GM18499 (cell line): ENCODE data around the gene CD101.

Experiments
- ATAC-seq: cut with Tn5 transposase; IDR thresholded peaks from one replicate; pipeline ENCODE4 v1.9.1; 2021; ENCODE audit warnings: moderate number of reproducible peaks; ENCODE audit not compliant: insufficient read depth, unreplicated experiment

The CD101 gene

DNA sequence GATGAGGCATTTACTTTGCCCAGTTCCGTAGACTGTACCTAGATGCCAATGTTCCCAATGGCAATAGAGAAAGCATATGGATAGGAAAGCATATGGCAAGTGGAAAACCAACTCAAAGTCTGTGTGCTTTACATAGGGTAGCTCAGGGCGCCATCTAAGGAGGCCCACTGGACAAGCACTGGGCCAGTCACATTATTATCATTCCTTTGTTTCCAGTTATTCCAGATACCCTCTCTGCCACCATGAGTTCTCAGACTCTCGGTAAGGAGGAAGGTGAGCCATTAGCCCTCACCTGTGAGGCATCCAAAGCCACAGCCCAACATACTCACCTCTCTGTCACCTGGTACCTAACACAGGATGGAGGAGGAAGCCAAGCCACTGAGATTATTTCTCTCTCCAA lies 9.8 kb downstream of the CD101 start:
- no peak for ATAC-seq

DNA sequence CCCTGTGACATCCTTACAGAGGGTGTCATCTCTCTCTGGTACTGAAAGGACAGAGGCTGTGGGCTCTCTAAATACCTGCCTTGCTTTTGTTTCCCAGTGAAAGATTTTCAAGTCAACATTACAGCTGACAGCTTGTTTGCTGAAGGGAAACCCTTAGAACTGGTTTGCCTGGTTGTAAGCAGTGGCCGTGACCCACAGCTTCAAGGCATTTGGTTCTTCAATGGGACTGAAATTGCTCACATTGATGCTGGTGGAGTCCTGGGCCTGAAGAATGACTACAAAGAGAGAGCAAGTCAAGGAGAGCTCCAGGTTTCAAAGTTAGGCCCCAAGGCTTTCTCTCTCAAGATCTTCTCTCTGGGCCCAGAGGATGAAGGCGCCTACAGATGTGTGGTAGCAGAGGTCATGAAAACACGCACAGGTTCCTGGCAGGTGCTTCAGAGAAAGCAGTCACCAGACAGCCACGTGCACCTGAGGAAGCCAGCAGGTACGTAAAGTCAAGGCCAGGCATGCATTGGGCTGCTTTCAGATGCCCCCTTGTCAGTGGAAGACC lies 11.8 kb downstream of the CD101 start:
- no peak for ATAC-seq

DNA sequence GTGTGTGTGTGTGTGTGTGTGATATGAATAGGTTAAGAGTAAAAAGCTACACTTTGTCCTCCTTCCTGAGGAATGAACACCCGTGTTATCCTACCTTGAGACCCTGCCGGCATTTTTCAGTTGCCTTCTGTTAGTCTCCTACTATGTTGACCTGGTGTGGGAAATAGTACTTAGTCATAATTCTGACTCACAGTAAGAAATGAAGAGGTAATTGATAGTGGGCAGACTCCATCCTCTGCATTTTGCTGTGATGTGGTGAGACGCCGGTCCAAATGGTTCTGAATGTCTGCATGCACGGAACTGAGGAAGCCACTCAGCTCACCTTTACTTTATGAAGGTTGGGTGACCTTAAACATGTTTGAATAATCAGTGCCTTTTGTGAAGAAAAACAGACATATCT lies 12.6 kb downstream of the CD101 start:
- ATAC-seq = no peak

DNA sequence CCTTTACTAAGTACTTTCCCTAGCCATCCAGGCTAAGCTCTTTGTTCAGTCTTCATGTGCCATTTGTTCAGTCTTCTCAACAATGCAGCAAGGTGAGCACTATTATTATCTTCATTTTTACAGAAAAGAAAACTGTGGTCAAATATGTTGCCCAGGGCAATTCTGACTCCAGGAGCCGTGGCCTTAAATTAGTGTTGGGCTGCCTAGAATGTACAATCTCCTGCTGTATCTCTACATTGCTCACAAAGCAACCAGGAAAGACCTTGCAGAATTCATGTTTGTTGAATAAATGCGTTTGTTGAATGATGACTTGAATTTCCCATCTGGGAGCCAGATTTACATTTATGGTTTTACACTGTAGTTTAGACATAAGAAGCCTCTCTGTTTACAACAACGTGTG lies 14.2 kb downstream of the CD101 start:
- no peak for ATAC-seq

DNA sequence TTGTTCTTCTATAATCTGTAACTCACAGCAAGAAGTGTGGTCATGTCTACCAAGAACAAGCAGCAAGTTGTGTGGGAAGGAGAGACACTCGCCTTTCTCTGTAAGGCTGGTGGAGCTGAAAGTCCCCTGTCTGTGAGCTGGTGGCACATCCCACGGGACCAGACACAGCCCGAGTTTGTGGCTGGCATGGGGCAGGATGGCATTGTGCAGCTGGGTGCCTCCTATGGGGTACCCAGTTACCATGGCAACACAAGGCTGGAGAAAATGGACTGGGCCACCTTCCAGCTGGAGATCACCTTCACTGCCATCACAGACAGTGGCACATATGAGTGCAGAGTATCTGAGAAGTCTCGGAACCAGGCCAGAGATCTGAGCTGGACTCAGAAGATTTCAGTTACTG lies 15.5 kb downstream of the CD101 start:
- no peak for ATAC-seq

DNA sequence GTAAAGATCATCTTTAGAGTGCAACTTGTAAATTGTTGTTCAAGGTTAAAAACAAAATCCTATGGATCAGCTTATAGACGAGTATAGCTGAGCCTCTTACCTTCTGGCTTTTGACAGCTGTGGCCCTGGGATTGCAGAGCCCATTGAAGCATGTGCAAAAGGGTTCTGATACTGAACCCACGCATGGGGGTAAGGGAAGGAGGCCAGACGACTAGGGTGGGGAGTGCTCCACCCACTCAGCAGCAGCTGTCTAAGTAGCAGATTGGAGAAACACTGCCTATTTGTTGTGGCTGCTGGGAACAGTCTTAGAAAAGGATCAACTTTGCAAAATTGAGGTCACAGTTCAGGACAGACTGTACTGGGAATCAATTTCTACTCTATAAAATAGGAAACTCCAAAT lies 16.1 kb downstream of the CD101 start:
- no peak for ATAC-seq

DNA sequence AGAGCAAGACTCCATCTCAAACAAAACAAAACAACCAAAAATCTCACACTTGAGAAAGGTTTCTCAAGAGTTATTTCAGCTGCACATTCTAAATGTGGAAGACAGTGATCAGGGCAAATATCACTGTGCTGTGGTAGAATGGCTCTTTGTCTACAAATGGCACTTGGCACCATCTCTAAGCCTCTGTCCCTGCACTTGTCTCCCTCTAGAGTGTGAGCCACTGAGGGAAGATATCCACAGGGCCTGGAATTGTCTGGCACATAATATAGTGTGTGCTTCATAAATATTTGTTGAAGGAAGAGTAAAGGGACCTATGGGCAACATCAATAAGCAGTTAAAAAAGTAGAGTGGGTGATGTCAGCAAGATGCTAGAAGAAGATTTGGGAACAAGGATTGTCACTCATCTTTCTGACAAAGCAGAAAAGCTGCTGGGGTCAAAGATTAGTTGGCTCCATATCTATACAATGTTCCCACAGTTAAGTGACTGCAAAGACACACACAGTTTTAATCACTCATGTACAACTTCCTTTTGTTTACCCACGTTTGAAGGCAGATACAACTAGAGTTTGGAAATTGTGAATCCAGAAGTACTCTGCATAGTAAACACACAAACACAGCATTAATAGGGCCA lies 19.1 kb downstream of the CD101 start:
- no peak for ATAC-seq

DNA sequence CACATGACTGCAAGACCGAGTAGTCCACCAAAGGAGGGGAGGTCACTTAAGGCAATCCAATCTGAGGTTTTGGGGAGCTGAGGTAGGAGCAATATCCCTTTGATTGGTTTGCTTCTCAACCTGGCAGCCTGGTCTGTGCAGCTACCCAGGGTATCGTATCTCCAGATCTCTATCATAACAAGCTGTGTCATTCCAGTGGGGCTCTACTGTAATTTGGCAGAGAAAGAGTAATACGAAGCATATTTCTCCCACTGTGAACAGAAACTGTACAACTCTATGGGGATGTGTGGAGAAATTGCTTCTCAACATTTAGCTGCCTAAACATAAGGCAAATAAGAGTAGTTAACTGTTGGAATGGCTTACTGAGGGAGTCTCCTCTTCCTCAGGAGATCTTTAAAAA lies 20.6 kb downstream of the CD101 start:
- no peak for ATAC-seq

DNA sequence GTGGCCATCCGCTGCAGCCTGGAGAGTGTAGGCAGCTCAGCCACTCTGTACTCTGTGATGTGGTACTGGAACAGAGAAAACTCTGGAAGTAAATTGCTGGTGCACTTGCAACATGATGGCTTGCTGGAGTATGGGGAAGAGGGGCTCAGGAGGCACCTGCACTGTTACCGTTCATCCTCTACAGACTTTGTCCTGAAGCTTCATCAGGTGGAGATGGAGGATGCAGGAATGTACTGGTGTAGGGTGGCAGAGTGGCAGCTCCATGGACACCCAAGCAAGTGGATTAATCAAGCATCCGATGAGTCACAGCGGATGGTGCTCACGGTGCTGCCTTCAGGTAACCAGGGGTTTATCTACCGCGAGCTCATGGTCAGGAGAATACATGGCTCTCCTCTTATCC lies 24.0 kb downstream of the CD101 start:
- ATAC-seq = no peak

DNA sequence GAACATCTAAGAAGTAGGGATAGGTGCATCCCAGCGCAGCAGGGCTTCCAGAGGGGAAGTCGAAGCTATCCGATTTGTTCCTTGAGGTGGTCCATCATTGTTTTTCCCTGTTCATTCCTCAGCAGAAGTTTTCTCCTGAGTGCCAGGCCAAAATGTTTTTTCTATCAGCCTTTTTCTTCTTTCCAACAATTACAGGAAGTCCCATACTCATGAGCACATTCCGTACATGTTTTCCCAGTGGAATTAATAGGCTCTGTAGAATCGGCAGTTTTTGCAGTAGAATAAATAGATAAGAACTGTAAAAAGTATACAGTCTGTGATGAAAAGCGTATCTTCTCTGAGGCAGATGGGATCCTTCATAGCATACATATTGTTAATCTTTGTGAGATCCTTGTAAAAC lies 24.8 kb downstream of the CD101 start:
- ATAC-seq = no peak

DNA sequence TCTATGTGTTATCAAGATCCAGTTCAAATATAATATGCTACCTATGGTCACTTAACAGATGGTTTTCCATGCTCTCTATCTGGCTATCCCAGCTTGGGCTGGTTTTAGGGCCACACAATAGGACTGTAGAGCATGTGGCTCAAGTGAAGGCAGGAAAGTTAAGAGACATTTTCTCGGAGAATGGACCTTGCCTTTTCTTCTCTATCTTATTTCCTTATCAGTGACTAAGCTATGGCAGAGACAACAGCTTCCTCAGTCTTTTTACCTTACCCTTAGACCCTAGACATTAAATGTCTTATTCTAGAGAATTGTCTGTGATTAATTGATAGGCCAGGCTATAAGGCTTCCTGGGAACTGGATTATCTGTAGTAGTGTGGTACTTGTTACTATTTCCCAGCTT lies 28.1 kb downstream of the CD101 start:
- no peak for ATAC-seq

DNA sequence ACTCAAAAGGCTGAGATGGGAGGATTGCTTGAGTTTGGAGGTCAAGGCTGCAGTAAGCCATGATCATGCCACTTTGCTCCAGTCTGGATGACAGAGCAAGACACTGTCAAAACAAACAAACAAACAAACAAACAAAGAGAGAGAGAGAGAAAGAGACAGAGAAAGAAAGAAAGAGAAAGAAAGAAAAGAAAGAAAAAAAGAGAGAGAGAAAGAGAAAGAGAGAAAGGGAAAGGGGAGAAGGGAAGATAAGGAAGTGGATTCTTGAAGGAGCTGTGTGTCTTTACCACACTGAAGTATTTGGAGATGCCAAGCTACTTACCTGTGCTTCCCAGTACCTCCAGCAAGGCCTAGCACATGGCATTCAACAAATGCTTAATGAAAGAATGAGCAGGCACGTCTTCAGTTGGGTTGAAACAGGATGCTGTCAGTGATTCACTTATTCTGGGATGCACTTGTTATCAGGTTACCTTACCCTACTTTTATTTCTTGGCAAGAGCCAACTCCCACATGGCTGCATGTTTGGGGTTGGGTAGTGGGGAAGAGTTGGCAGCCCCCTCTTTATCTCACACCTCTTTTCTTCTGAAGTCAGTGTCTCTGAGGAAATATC lies 28.8 kb downstream of the CD101 start:
- ATAC-seq = no peak

DNA sequence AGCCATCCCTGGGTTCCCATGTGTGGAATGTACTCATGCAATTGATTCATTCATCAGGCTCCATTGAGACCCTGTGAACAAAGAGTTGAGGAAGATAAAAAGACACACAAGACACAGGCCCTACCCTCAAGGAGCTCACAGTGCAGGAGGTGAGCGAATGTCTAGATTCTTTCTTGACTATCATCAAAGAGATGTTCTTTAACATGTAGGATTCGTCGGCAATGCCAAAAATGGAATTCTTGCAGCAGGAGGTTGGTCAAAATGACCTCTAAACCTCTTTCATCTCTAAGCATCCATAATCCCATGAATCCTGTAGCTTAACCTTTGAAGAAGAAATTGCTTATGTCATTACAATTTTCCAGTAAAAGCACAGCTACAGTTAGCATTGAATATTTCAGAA lies 30.7 kb downstream of the CD101 start:
- ATAC-seq = no peak

DNA sequence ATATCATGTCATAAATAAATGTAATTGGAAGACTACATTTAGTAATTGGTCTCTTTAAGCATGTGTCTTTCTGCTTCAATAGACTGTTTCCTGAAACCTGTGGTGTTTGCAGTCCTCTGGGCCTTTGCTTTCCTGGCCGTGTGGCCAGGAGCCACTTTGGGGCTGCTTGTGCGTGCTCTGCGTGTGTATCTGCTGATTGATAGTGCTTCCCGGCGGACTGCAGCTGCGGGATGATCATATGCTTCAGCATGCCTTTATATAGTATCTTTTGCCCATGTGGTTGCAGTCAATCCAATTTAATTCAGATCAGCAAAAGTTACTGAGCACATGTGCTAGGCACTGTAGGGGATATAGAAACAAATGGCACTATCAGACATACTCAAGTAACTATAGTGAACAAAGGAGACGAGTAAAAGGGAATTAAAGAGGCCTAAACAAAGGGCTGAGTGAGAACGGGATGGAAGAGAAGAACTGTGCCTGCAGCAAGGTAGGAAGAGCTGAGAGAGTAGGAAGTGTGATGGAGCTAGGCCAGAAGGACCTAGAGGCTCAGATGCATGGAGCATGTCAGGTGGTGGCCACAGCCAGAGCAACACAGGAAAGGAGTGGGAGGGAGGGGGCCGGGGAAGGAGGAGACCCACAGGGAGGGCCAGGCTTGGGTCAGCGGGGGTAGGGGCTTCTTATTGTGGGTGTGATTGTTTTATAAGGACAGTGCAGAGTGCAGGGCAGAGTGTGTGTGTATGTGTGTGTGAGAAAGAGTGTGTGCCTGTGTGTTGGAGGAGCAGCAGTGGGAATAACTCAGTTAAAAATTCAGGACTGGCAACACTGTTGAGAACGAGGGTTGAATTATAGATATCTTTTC lies 31.4 kb downstream of the CD101 start:
- ATAC-seq = no peak

DNA sequence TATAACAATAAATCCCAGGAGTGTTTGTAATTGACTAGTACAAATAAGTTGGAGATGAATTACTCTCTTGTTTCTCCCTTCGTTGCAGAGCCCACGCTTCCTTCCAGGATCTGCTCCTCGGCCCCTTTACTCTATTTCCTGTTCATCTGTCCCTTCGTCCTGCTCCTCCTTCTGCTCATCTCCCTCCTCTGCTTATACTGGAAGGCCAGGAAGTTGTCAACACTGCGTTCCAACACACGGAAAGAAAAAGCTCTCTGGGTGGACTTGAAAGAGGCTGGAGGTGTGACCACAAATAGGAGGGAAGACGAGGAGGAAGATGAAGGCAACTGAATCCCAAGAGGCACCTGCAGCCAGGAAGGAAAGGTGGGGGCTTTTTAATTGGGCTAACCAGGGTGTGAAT lies 32.2 kb downstream of the CD101 start:
- ATAC-seq = no peak

DNA sequence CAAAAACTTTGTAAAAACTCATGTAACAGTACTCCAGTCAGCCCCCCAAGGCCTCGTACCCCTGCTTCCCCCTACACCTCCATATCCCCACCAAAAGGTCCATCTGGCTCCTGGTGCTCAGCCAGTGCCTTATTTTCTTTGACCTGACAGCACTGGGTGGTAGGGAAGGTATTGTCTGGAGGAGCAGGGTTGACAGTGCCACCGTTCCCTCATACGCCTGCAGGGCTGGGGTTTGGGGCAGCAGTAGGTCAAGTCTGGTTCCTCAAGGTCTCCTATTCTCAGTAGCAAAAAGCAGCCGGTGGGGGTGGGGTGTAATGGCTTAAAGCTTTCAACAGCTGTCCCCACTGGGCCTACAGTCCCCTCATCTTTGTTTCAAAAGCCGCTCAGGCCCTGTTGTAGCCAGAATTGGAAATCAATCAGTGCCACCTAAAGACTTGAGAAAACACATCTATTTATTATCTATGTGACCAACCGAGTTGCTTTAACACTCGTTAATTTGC lies 33.3 kb downstream of the CD101 start:
- no peak for ATAC-seq

DNA sequence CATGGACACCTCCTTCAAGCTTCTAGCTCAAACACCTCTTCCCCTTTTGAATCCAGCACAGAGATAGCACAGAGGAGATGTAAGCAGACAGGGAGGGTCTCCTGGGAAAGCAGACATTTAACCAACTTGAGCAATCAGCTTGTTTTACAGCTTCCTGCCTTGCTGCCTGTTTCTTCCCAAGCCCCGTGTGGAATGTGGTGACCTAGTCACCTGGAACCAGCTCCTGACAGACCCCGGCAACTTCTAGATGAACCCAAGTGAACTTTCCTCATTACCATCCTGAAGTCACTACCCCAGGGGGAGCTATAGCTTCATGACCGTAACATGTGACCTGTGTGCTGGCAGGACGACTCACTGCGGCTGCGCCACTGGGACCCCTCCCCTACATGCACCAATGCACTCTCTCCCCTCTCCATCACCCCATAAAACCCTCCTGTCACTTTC lies 34.5 kb downstream of the CD101 start:
- ATAC-seq = no peak

DNA sequence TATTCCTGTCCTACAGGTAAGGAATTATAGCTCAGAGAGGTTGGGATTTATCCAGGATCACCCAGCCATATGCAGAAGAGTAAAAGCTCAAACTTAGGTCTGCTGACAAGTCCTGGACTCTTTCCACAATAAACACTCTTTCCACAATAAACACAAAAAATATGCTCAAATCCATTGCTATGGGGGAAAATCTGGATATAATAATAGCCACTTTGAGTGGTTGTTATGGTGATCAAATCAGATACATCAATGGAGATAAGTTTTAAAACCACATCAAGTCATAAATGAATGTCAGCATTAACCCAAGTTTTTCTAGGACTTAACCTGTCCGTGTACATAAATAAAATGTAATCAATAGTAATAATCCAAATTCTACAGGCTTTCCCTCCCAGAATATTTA lies 36.2 kb downstream of the CD101 start:
- no peak for ATAC-seq

DNA sequence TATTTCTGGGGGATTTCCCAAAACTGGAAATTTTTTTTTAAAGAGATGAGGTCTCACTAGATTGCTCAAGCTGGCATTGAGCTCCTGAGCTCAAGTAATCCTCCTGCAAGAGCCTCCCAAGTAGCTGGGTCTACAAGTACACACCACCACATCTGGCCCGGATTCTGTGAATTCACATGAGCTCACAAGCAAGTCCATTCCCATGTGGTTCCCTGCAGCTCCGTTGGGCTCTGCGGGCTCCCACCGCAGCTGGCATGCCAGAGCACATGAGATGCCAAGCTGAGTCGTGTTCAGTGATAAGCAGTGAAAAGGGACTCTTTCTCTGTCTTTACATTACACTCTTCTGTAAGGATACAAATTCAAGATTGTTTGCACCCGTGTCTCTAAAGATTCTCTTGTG lies 36.7 kb downstream of the CD101 start:
- no peak for ATAC-seq

DNA sequence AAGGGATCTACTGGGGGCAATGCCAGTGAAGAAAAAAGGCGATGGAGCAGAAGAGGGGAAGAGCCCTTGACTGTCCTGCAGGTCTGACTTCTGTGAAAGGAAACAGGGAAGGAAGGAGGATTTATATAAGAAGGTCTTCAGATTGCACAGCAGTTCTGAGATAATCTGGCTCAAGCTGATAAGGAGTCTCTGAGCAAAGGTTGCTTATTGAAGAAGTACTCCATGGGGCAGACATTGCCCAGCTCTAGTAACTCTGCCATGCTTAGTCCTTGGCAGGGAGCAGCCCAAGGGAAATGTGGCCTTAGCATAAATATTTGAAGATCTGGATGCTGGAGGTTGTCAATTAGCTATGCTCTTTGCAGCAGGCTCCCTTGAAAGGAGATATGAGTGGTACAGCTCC lies 42.7 kb downstream of the CD101 start:
- ATAC-seq = no peak

DNA sequence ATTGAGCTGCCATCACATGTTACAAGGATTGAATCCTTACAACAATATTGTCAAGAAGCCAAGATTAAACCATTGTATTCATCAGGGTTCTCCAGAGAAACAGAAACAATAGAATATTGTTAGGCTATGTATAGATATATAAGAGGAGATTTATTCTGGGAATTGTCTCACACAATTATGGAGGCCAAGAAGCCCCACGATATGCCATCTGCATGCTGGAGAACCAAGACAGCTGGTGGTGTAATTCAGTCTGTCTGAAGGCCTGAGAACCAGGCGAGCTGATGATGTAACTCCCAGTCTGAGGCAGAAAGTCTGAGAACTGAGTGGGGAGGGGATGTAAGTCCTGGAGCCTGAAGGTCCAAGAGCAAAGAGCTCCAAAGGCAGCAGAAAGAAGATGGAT lies 44.1 kb downstream of the CD101 start:
- ATAC-seq = no peak
